H1 (cell line): Measurements from ENCODE around the gene LYRM4. TPM values are rescaled to one million over a fixed set of nuclear protein-coding genes. Genes with fewer than 3 reads are reported as not detected.

ENCODE experiments used
- CTBP2 ChIP-seq: IDR thresholded peaks from 2 replicates; pipeline ENCODE4 v1.7.0; 2011; ENCODE audit warnings: borderline replicate concordance, mild to moderate bottlenecking, moderate library complexity, mixed read lengths, low read length; ENCODE audit not compliant: insufficient read depth, insufficient read length
- CTCF ChIP-seq, 3 experiments: IDR thresholded peaks; 1 replicate in 2 of 3; 2 replicates in 1 of 3; pipeline versions ENCODE4 v1.5.1 to v1.6.1; 2011; ENCODE audit warnings: low read length in 3 of 3, mild to moderate bottlenecking in 3 of 3, inconsistent platforms in 2 of 3, low read depth in 1 of 3, moderate library complexity in 1 of 3; ENCODE audit not compliant: insufficient read depth in 1 of 3; ENCODE audit errors: control extremely low read depth in 1 of 3
- polyA plus RNA-seq, 7 experiments: library from polyadenylated mRNA; depleted of rRNA in 3 of 7; stranded (reverse) in 5 of 7; unstranded in 2 of 7; fragments of >200 nt in 5 of 7; fragments of 200-250 nt in 2 of 7; gene quantifications; 1 replicate in 5 of 7; 2 replicates in 1 of 7; 4 replicates in 1 of 7; pipeline versions ENCODE4 v1.2.1 to v1.2.3, GENCODE V29; 2011 to 2013; ENCODE audit warnings: missing spikeins in 2 of 7, mixed read lengths in 2 of 7
- total RNA-seq: library from RNA; stranded (reverse); fragmentation: NEBNext Ultra II Directional; extraction: Animal tissue kit (Norgen Biotek cat#: 25700); gene quantifications from 2 replicates; pipeline ENCODE4 v1.2.1, GENCODE V29; 2021

Gene LYRM4
- total and polyA plus RNA-seq, 2 of the 8 experiments (the other 6 are each of a cell fraction or from before 2014, with no cell fraction given): 56.6 to 62.8 TPM

DNA sequence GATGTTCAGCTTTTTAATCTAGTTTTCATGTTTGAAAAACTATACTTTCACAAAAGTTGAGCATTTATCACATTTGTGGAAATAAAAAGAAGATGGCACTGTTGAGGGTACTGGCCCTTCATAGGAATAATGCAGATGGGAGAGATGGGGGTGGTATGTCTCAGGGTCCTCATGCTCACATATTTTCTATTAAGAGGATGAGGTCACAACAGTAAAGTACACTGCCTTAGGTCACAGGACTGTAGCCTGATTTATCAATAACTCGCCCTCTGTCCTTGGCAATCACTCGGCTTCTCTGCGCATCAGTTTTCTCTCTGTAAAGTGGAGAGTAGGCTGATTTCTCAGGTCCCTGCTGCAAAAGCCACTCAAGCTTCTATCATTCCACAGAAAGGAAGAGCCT lies 119.7 kb downstream of the LYRM4 start (continued):
- no peak for TF ChIP-seq CTCF (IDR thresholded peaks at IDR 0.05; ENCODE audit: control extremely low read depth in 1 of 3, insufficient read depth in 1 of 3, low read depth in 1 of 3, low read length in 3 of 3)
- TF ChIP-seq CTBP2: no peak
